SU-DHL-6 (cell line): Measurements from ENCODE around the gene DYNLT3.

Source experiments
- EZH2phosphoT487 ChIP-seq: fragments of 200-600 bp; sonication (generic), shearing (Covaris generic); conservative IDR thresholded peaks from 2 replicates; pipeline ENCODE4 v1.6.1; 2018; ENCODE audit warnings: mild to moderate bottlenecking, antibody characterized with exemption, low read length, moderate library complexity, mixed read lengths
- TF ChIP-seq, protein P1 (sequence below): fragments of 200-600 bp; sonication (generic); IDR thresholded peaks from one replicate; pipeline ENCODE4 v1.5.1; 2017; ENCODE audit warnings: antibody characterized with exemption, mild to moderate bottlenecking, low read length, moderate library complexity; ENCODE audit not compliant: insufficient read depth, poor library complexity, severe bottlenecking

DNA sequence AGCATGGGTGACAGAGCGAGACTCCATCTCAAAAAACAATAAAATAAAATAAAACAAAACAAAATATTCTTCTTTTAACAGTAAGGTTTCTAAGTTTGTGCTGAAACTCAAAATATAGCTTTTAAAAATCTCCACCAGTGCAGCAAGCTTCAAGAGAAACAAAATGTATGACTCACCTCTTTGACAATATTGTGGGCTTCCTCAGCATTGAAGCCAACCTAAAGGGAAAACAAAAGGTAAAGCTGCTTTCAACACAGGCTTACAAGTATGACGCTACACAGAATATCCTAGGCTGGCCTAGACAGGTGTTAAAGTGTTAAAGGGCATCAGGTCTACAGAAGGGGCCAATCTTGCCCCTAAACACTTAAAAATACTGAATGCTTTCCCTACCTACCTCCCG is 1.2 kb downstream of the DYNLT3 start:
- TF ChIP-seq, protein P1, sequence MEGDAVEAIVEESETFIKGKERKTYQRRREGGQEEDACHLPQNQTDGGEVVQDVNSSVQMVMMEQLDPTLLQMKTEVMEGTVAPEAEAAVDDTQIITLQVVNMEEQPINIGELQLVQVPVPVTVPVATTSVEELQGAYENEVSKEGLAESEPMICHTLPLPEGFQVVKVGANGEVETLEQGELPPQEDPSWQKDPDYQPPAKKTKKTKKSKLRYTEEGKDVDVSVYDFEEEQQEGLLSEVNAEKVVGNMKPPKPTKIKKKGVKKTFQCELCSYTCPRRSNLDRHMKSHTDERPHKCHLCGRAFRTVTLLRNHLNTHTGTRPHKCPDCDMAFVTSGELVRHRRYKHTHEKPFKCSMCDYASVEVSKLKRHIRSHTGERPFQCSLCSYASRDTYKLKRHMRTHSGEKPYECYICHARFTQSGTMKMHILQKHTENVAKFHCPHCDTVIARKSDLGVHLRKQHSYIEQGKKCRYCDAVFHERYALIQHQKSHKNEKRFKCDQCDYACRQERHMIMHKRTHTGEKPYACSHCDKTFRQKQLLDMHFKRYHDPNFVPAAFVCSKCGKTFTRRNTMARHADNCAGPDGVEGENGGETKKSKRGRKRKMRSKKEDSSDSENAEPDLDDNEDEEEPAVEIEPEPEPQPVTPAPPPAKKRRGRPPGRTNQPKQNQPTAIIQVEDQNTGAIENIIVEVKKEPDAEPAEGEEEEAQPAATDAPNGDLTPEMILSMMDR = no peak
- no peak for TF ChIP-seq EZH2phosphoT487
